ENCODE results near the gene ZBTB32.

GRCh38 chr19:35717665-35718344, 13.4 kb downstream of the ZBTB32 start, which contains the start of gene KMT2B:
- no peak; the same call in 2 of the 3 replicates for TF ChIP-seq CTCF (IDR thresholded peaks at IDR 0.05)
- TF ChIP-seq USF2 (IDR thresholded peaks at IDR 0.05): no peak
- TF ChIP-seq POLR2A (IDR thresholded peaks at IDR 0.05; ENCODE audit: low read length): no peak
- no peak for TF ChIP-seq RNF2 (IDR thresholded peaks at IDR 0.05; ENCODE audit: borderline replicate concordance, low read depth)
- no peak for TF ChIP-seq ATOH8 (CRISPR knock-in tag; IDR thresholded peaks at IDR 0.05; ENCODE audit: low read depth)
- TF ChIP-seq MAFK (IDR thresholded peaks at IDR 0.05; ENCODE audit: partially characterized antibody): no peak
- TF ChIP-seq EP300 (IDR thresholded peaks at IDR 0.05): no peak
